ENCODE results near the gene IPO8. TPM values are rescaled to one million over a fixed set of nuclear protein-coding genes. Genes with fewer than 3 reads are reported as not detected.

The IPO8 gene
- total RNA-seq, 1 donor from 2014 or later: 51.4 TPM

GRCh38 chr12:30707613-30708342 is 12.1 kb upstream of the IPO8 start:
- DNase-seq (ENCODE audit: extremely low spot score, unreplicated experiment): no peak
- H3K36me3 Mint-ChIP-seq (ENCODE audit: unreplicated experiment): peaks cover 19% of the 10 kb centered on the region
- no peaks in the 10 kb centered on the region for H3K27me3 Mint-ChIP-seq (ENCODE audit: unreplicated experiment)
- peaks cover 2% of the 10 kb centered on the region for H3K4me1 Mint-ChIP-seq (ENCODE audit: unreplicated experiment)
- no peak for TF ChIP-seq CTCF (IDR thresholded peaks at IDR 0.05)
- H3K27ac Mint-ChIP-seq (ENCODE audit: unreplicated experiment): no peak overlapping the region
- no peak overlapping the region for H3K4me3 Mint-ChIP-seq (ENCODE audit: unreplicated experiment)
- no peaks in the 10 kb centered on the region for H3K9me3 Mint-ChIP-seq (ENCODE audit: unreplicated experiment)

GRCh38 chr12:30706476-30706875 is 10.8 kb upstream of the IPO8 start:
- no peak for DNase-seq (ENCODE audit: extremely low spot score, unreplicated experiment)
- no peak overlapping the region for H3K4me3 Mint-ChIP-seq (ENCODE audit: unreplicated experiment)
- H3K4me1 Mint-ChIP-seq (ENCODE audit: unreplicated experiment): peaks cover 2% of the 10 kb centered on the region
- no peaks in the 10 kb centered on the region for H3K9me3 Mint-ChIP-seq (ENCODE audit: unreplicated experiment)
- no peak for TF ChIP-seq CTCF (IDR thresholded peaks at IDR 0.05)
- H3K27ac Mint-ChIP-seq (ENCODE audit: unreplicated experiment): no peak overlapping the region
- peaks cover 17% of the 10 kb centered on the region for H3K36me3 Mint-ChIP-seq (ENCODE audit: unreplicated experiment)
- no peaks in the 10 kb centered on the region for H3K27me3 Mint-ChIP-seq (ENCODE audit: unreplicated experiment)

GRCh38 chr12:30701056-30701455 is 5.4 kb upstream of the IPO8 start:
- no peak overlapping the region for H3K4me3 Mint-ChIP-seq (ENCODE audit: unreplicated experiment)

GRCh38 chr12:30700216-30700900 is 4.7 kb upstream of the IPO8 start:
- Mint-ChIP-seq H3K9me3 (ENCODE audit: unreplicated experiment) (no peaks in the 10 kb centered on the region), H3K4me3 (ENCODE audit: unreplicated experiment) (no peak overlapping the region), H3K4me1 (ENCODE audit: unreplicated experiment) (peaks cover 5% of the 10 kb centered on the region), H3K36me3 (ENCODE audit: unreplicated experiment) (peaks cover under 1% of the 10 kb centered on the region), H3K27me3 (ENCODE audit: unreplicated experiment) (no peaks in the 10 kb centered on the region), H3K27ac (ENCODE audit: unreplicated experiment) (no peak overlapping the region)
- no peak for DNase-seq (ENCODE audit: extremely low spot score, unreplicated experiment)
- no peak for TF ChIP-seq CTCF (IDR thresholded peaks at IDR 0.05)

More at GRCh38 chr12:30701056-30701455, 5.4 kb upstream of the IPO8 start:
- Mint-ChIP-seq H3K27me3 (ENCODE audit: unreplicated experiment) (no peaks in the 10 kb centered on the region), H3K27ac (ENCODE audit: unreplicated experiment) (no peak overlapping the region), H3K4me1 (ENCODE audit: unreplicated experiment) (peaks cover 5% of the 10 kb centered on the region), H3K36me3 (ENCODE audit: unreplicated experiment) (peaks cover 2% of the 10 kb centered on the region), H3K9me3 (ENCODE audit: unreplicated experiment) (no peaks in the 10 kb centered on the region)
- no peak for DNase-seq (ENCODE audit: extremely low spot score, unreplicated experiment)
- TF ChIP-seq CTCF (IDR thresholded peaks at IDR 0.05): no peak

GRCh38 chr12:30698346-30698745 is 2.7 kb upstream of the IPO8 start:
- H3K4me3 Mint-ChIP-seq (ENCODE audit: unreplicated experiment): no peak overlapping the region

More at GRCh38 chr12:30698346-30698745, 2.7 kb upstream of the IPO8 start:
- H3K36me3 Mint-ChIP-seq (ENCODE audit: unreplicated experiment): no peaks in the 10 kb centered on the region
- no peaks in the 10 kb centered on the region for H3K27me3 Mint-ChIP-seq (ENCODE audit: unreplicated experiment)
- no peak for TF ChIP-seq CTCF (IDR thresholded peaks at IDR 0.05)
- no peaks in the 10 kb centered on the region for H3K9me3 Mint-ChIP-seq (ENCODE audit: unreplicated experiment)
- H3K4me1 Mint-ChIP-seq (ENCODE audit: unreplicated experiment): peaks cover 19% of the 10 kb centered on the region
- no peak overlapping the region for H3K27ac Mint-ChIP-seq (ENCODE audit: unreplicated experiment)
- no peak for DNase-seq (ENCODE audit: extremely low spot score, unreplicated experiment)

All from osteocyte (in vitro differentiated cells).